Osteoblast (primary cell): Measurements from ENCODE around the gene NR4A1. TPM values are rescaled to one million over a fixed set of nuclear protein-coding genes. Genes with fewer than 3 reads are reported as not detected.

Experiments
- DNase-seq: peaks from one replicate; pipeline ENCODE4 v3.0.0; 2011; ENCODE audit warnings: low spot score, mixed read lengths; ENCODE audit not compliant: insufficient read length; ENCODE audit errors: missing footprints
- H2AFZ ChIP-seq: 2 replicates; pipeline ENCODE4 v1.6.0; 2011; ENCODE audit warnings: mild to moderate bottlenecking, low read length
- H3K27ac ChIP-seq: 2 replicates; pipeline ENCODE4 v1.5.1; 2011; ENCODE audit warnings: mild to moderate bottlenecking, low read depth, low read length, moderate library complexity
- H3K27me3 ChIP-seq: 2 replicates; pipeline ENCODE4 v1.6.0; 2012; ENCODE audit warnings: mild to moderate bottlenecking, control low read depth, inconsistent platforms, low read length, moderate library complexity; ENCODE audit not compliant: insufficient read depth
- H3K36me3 ChIP-seq: 2 replicates; pipeline ENCODE4 v1.5.1; 2011; ENCODE audit warnings: mild to moderate bottlenecking, low read length, control low read depth, moderate library complexity; ENCODE audit not compliant: insufficient read depth
- H3K4me1 ChIP-seq: 2 replicates; pipeline ENCODE4 v1.5.1; 2011; ENCODE audit warnings: mild to moderate bottlenecking, low read length, control low read depth, moderate library complexity; ENCODE audit not compliant: insufficient read depth
- H3K4me2 ChIP-seq: 2 replicates; pipeline ENCODE4 v1.6.0; 2011; ENCODE audit warnings: mild to moderate bottlenecking, low read length; ENCODE audit not compliant: insufficient read depth
- H3K4me3 ChIP-seq: fragments of 200-600 bp; sonication (generic); 3 replicates; pipeline ENCODE4 v1.5.1; 2012; ENCODE audit warnings: mild to moderate bottlenecking, low read length, inconsistent platforms; ENCODE audit not compliant: insufficient read depth
- H3K79me2 ChIP-seq: 2 replicates; pipeline ENCODE4 v1.6.0; 2012; ENCODE audit warnings: mild to moderate bottlenecking, low read length, control low read depth, inconsistent platforms; ENCODE audit not compliant: insufficient read depth
- H3K9me3 ChIP-seq: 2 replicates; pipeline ENCODE4 v1.5.1; 2011; ENCODE audit warnings: low read depth, low read length, control low read depth
- H4K20me1 ChIP-seq: 2 replicates; pipeline ENCODE4 v1.6.0; 2012; ENCODE audit warnings: mild to moderate bottlenecking, low read length, control low read depth; ENCODE audit not compliant: insufficient read depth
- total RNA-seq: library from RNA; depleted of rRNA; stranded (reverse); fragments of >200 nt; gene quantifications from 2 replicates; pipeline ENCODE4 v1.2.3, GENCODE V29; 2012
- TF ChIP-seq, protein P1 (sequence below): IDR thresholded peaks from 2 replicates; pipeline ENCODE4 v1.5.1; 2011; ENCODE audit warnings: mild to moderate bottlenecking, low read depth, low read length, moderate library complexity; ENCODE audit errors: extremely low read depth

Gene NR4A1
- total RNA-seq, 1 donor, result 3.3 TPM

DNA sequence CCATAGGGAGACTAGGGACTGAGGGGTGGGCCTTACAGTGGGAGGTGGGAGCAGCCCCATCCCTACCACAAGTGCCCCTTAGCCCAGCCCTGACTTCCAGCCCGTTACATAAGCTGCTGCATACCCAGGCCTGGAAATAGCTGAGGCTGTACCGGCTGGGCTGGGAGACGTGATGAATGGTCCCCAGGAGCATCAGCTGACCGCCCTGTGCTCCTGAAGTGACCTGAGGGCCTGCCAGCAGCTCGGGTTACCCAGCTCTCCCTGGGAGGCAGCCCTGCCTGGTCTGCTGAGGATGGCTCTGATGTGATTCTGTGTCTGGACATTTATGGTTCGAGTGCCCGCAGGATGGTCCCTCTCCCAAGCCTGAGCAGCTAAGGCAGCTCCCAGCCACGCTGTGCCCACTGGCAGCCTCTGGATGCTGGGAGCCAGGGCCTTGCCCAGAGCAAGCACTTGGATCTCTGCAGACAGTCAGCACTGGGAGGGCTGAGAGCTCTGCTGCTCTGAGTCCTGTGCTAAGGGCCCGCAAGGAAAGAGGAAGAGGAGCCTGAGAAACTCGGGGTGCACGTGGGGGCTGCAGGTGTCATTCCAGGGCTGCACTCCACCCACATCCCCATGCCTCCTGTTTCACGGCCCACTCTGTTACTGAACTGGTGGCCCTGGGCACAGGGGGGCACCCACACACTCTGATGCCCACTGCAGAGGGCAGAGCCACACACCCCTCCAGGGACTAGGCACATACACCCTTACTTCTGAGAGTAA lies 24.0 kb upstream of the NR4A1 start:
- Histone ChIP-seq H2AFZ (no peak overlapping the region), H4K20me1 (no peaks in the 10 kb centered on the region), H3K36me3 (no peaks in the 10 kb centered on the region), H3K79me2 (no peaks in the 10 kb centered on the region), H3K4me1 (peaks cover 13% of the 10 kb centered on the region), H3K27me3 (peaks cover 9% of the 10 kb centered on the region), H3K4me3 (no peak overlapping the region), H3K4me2 (no peak overlapping the region), H3K9me3 (no peaks in the 10 kb centered on the region), H3K27ac (no peak overlapping the region)
- TF ChIP-seq, protein P1, sequence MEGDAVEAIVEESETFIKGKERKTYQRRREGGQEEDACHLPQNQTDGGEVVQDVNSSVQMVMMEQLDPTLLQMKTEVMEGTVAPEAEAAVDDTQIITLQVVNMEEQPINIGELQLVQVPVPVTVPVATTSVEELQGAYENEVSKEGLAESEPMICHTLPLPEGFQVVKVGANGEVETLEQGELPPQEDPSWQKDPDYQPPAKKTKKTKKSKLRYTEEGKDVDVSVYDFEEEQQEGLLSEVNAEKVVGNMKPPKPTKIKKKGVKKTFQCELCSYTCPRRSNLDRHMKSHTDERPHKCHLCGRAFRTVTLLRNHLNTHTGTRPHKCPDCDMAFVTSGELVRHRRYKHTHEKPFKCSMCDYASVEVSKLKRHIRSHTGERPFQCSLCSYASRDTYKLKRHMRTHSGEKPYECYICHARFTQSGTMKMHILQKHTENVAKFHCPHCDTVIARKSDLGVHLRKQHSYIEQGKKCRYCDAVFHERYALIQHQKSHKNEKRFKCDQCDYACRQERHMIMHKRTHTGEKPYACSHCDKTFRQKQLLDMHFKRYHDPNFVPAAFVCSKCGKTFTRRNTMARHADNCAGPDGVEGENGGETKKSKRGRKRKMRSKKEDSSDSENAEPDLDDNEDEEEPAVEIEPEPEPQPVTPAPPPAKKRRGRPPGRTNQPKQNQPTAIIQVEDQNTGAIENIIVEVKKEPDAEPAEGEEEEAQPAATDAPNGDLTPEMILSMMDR, result no peak
- no peak for DNase-seq

DNA sequence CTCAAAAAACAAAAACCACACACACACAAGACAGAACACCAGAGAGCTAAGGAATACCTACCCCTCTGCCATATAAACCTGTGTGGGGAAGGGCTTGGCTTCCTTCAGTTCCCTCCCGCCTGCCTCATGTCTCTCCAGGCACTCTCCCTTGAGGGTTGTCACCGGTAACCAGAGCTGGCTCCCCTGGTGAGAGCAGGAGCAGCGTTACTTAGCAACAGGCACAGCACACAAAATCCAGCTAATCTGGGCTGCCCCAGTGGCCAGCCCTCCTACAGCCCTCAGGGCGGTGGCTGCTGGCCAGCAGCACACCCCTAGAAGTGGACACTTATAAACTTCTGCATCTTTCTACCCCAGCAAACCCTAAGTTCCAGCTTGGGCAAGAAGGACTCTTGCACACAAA lies 21.6 kb upstream of the NR4A1 start:
- H3K27ac ChIP-seq, result no peak overlapping the region
- TF ChIP-seq, protein P1, result no peak
- H3K9me3 ChIP-seq, result no peaks in the 10 kb centered on the region
- no peaks in the 10 kb centered on the region for H3K36me3 ChIP-seq
- no peak overlapping the region for H3K4me2 ChIP-seq
- no peaks in the 10 kb centered on the region for H3K27me3 ChIP-seq
- H3K79me2 ChIP-seq, result no peaks in the 10 kb centered on the region
- no peak overlapping the region for H3K4me3 ChIP-seq
- H2AFZ ChIP-seq, result no peak overlapping the region
- no peak for DNase-seq
- peaks cover 20% of the 10 kb centered on the region for H3K4me1 ChIP-seq
- H4K20me1 ChIP-seq, result no peaks in the 10 kb centered on the region

GRCh38 chr12:52032446-52032803 lies 18.8 kb upstream of the NR4A1 start:
- no peaks in the 10 kb centered on the region for H3K36me3 ChIP-seq
- no peaks in the 10 kb centered on the region for H3K27me3 ChIP-seq
- H3K79me2 ChIP-seq, result peaks cover 1% of the 10 kb centered on the region
- H3K9me3 ChIP-seq, result no peaks in the 10 kb centered on the region
- peaks cover 20% of the 10 kb centered on the region for H3K4me1 ChIP-seq
- H3K4me3 ChIP-seq, result peak overlapping the region; percentile 68
- peak overlapping the region; percentile 91 for H3K27ac ChIP-seq
- H4K20me1 ChIP-seq, result no peaks in the 10 kb centered on the region
- TF ChIP-seq, protein P1, result no peak
- peak; percentile 96 for DNase-seq
- H2AFZ ChIP-seq, result peak overlapping the region; percentile 69
- H3K4me2 ChIP-seq, result peak overlapping the region; percentile 98

DNA sequence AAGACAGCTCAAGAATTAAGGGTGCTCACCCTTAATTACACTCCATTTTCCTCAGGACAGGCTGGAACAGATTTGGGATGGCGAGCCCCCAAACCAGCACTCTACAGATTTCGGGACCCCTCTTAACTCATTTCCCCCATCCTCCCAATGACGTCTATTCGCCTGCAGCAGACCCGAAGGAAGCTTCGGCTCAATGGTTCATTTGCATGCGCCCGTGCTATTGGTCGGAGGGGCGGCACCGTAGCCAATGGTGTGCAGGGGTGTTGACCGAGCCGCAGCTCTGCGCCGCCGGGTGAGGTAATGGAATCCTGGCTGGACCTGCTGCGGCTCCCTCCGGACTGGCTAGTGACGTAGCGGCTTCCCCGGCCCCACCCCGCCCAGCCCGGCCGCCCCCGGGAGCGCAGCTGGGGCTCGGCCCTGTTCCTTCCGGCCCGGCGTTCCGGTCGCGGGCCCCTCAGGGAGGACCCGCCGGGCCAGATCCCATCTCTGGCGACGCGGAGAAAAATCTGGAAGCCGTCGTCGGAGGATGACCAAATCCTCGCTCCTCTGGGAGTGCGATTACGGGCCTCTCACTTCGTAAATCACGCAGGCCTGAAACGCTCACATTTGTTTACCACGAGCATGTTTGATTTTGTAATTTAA lies 18.3 kb upstream of the NR4A1 start:
- Histone ChIP-seq H4K20me1 (no peaks in the 10 kb centered on the region), H3K4me2 (peak overlapping the region; percentile 98), H3K79me2 (peaks cover 2% of the 10 kb centered on the region), H3K4me1 (peaks cover 22% of the 10 kb centered on the region), H3K4me3 (peak overlapping the region; percentile 68), H3K27me3 (no peaks in the 10 kb centered on the region), H3K36me3 (no peaks in the 10 kb centered on the region), H2AFZ (peak overlapping the region; percentile 69), H3K9me3 (no peaks in the 10 kb centered on the region), H3K27ac (peak overlapping the region; percentile 93)
- peak; percentile 100 for DNase-seq
- TF ChIP-seq, protein P1, result no peak
